SU-DHL-6 (cell line): ENCODE measurements around the gene ENTR1.

Experiments
- H2AFZ ChIP-seq: fragments of 200-600 bp; sonication (generic); 2 replicates; pipeline ENCODE4 v1.6.1; 2014; ENCODE audit warnings: low read depth, mild to moderate bottlenecking, moderate library complexity, mixed read lengths, antibody characterized with exemption, low read length; ENCODE audit not compliant: severe bottlenecking
- H3F3A ChIP-seq: fragments of 200-600 bp; shearing (Covaris generic); 2 replicates; pipeline ENCODE4 v1.6.0; 2016; ENCODE audit warnings: antibody characterized with exemption, mild to moderate bottlenecking; ENCODE audit not compliant: insufficient read depth
- H3K27ac ChIP-seq: fragments of 200-600 bp; sonication (generic); 2 replicates; pipeline ENCODE4 v1.5.1; 2016; ENCODE audit warnings: low read depth, mild to moderate bottlenecking, low read length, moderate library complexity, mixed read lengths
- H3K27me3 ChIP-seq: fragments of 200-600 bp; sonication (generic), shearing (Covaris generic); 2 replicates; pipeline ENCODE4 v1.6.0; 2014; ENCODE audit warnings: mild to moderate bottlenecking, low read length
- H3K36me3 ChIP-seq: fragments of 200-600 bp; sonication (generic); 2 replicates; pipeline ENCODE4 v1.6.1; 2014; ENCODE audit warnings: mild to moderate bottlenecking, low read length, mixed read lengths
- H3K4me2 ChIP-seq: fragments of 300-600, 200-600 bp; shearing (Covaris generic), sonication (generic); 2 replicates; pipeline ENCODE4 v1.6.0; 2014; ENCODE audit warnings: low read length, low read depth, mild to moderate bottlenecking; ENCODE audit not compliant: poor library complexity, severe bottlenecking
- H3K4me3 ChIP-seq: fragments of 200-600 bp; sonication (generic); 2 replicates; pipeline ENCODE4 v1.5.1; 2014; ENCODE audit warnings: antibody characterized with exemption, low read length, mild to moderate bottlenecking, mixed read lengths; ENCODE audit not compliant: insufficient read depth, poor library complexity, severe bottlenecking
- H3K79me2 ChIP-seq: fragments of 200-600 bp; sonication (generic); 2 replicates; pipeline ENCODE4 v1.6.1; 2014; ENCODE audit warnings: mild to moderate bottlenecking, low read length, moderate library complexity; ENCODE audit not compliant: insufficient read depth
- H3K9ac ChIP-seq: fragments of 200-600 bp; sonication (generic); 2 replicates; pipeline ENCODE4 v1.7.0; 2014; ENCODE audit warnings: mild to moderate bottlenecking, low read length
- H3K9me2 ChIP-seq: fragments of 200-600 bp; sonication (generic); replicated peaks from 2 replicates; pipeline ENCODE4 v1.6.1; 2014; ENCODE audit warnings: low read length; ENCODE audit not compliant: insufficient read depth
- H3K9me3 ChIP-seq: fragments of 200-600 bp; sonication (generic); 2 replicates; pipeline ENCODE4 v1.6.1; 2014; ENCODE audit warnings: low read length, mixed read lengths; ENCODE audit not compliant: insufficient read depth
- H4K20me1 ChIP-seq: fragments of 200-600 bp; sonication (generic); 2 replicates; pipeline ENCODE4 v1.6.1; 2014; ENCODE audit warnings: low read depth, mild to moderate bottlenecking, antibody characterized with exemption, low read length, moderate library complexity, mixed read lengths
- CTCF ChIP-seq: fragments of 200-600 bp; sonication (generic); IDR thresholded peaks from one replicate; pipeline ENCODE4 v1.5.1; 2017; ENCODE audit warnings: antibody characterized with exemption, mild to moderate bottlenecking, low read length, moderate library complexity; ENCODE audit not compliant: insufficient read depth, poor library complexity, severe bottlenecking
- EZH2phosphoT487 ChIP-seq: fragments of 200-600 bp; sonication (generic), shearing (Covaris generic); conservative IDR thresholded peaks from 2 replicates; pipeline ENCODE4 v1.6.1; 2018; ENCODE audit warnings: mild to moderate bottlenecking, antibody characterized with exemption, low read length, moderate library complexity, mixed read lengths

Gene ENTR1

GRCh38 chr9:136404801-136405136 lies 5.6 kb downstream of the ENTR1 start:
- H3K9ac ChIP-seq: no peak overlapping the region
- H3K4me2 ChIP-seq: no peak overlapping the region
- H3K4me3 ChIP-seq: no peak overlapping the region
- no peaks in the 10 kb centered on the region for H3K27me3 ChIP-seq
- peaks cover 14% of the 10 kb centered on the region for H3K79me2 ChIP-seq
- H3K9me3 ChIP-seq: no peaks in the 10 kb centered on the region
- H4K20me1 ChIP-seq: no peaks in the 10 kb centered on the region
- no peak overlapping the region for H2AFZ ChIP-seq
- TF ChIP-seq EZH2phosphoT487 (no peak), CTCF (no peak)
- H3K27ac ChIP-seq: no peak overlapping the region
- no peaks in the 10 kb centered on the region for H3K9me2 ChIP-seq
- H3K36me3 ChIP-seq: peaks cover 3% of the 10 kb centered on the region; the same call in 1 of the 2 replicates
- H3F3A ChIP-seq: peaks cover 11% of the 10 kb centered on the region; the same call in 1 of the 2 replicates

- H3K79me2 ChIP-seq: peaks cover 15% of the 10 kb centered on the region
- peaks cover 3% of the 10 kb centered on the region; the same call in 1 of the 2 replicates for H3K36me3 ChIP-seq
- H3K4me2 ChIP-seq: no peak overlapping the region
- H3K27me3 ChIP-seq: no peaks in the 10 kb centered on the region
- peaks cover 11% of the 10 kb centered on the region; the same call in 1 of the 2 replicates for H3F3A ChIP-seq
- H3K4me3 ChIP-seq: no peak overlapping the region
- no peak overlapping the region for H2AFZ ChIP-seq
- no peak overlapping the region for H3K9ac ChIP-seq
- TF ChIP-seq CTCF (no peak), EZH2phosphoT487 (no peak)
- H3K27ac ChIP-seq: no peak overlapping the region
- no peaks in the 10 kb centered on the region; the same call in 1 of the 2 replicates for H4K20me1 ChIP-seq
- H3K9me2 ChIP-seq: no peaks in the 10 kb centered on the region
- H3K9me3 ChIP-seq: no peaks in the 10 kb centered on the region
These were observed 6.3 kb downstream of the ENTR1 start for GRCh38 chr9:136403915-136404800.

- Histone ChIP-seq H3K27me3 (no peaks in the 10 kb centered on the region), H3K4me3 (no peak overlapping the region), H3K9me2 (no peaks in the 10 kb centered on the region), H3F3A (peaks cover 11% of the 10 kb centered on the region; the same call in 1 of the 2 replicates), H3K4me2 (no peak overlapping the region), H3K36me3 (peaks cover 3% of the 10 kb centered on the region; the same call in 1 of the 2 replicates), H3K79me2 (peaks cover 15% of the 10 kb centered on the region), H4K20me1 (no peaks in the 10 kb centered on the region; the same call in 1 of the 2 replicates), H3K9ac (no peak overlapping the region), H3K9me3 (no peaks in the 10 kb centered on the region), H3K27ac (no peak overlapping the region), H2AFZ (no peak overlapping the region)
- TF ChIP-seq CTCF (no peak), EZH2phosphoT487 (no peak)
These were observed 6.9 kb downstream of the ENTR1 start for GRCh38 chr9:136403538-136403914.
